ENCODE results near the gene STAC2. TPM values are rescaled to one million over a fixed set of nuclear protein-coding genes. Genes with fewer than 3 reads are reported as not detected.

STAC2 gene
- total and polyA plus RNA-seq, 9 of the 15 experiments (the other 6 are each of a cell fraction or from before 2014, with no cell fraction given) = not detected

GRCh38 chr17:39165178-39165840 lies 60.4 kb downstream of the STAC2 start:
- no peak overlapping the region for H3K4me3 ChIP-seq
- no TSS peak for BruUV-seq (replicated peaks)
- H3K27ac ChIP-seq (ENCODE audit: extremely low read depth, low read depth, low read length) = no peak overlapping the region
- H3K4me1 ChIP-seq (replicated peaks in 1 of 2; ENCODE audit: control insufficient read depth in 2 of 2, insufficient read depth in 2 of 2, low read length in 2 of 2) = peaks cover 5 to 19% of the 10 kb centered on the region in 2 experiments; a peak in 3 of 5 replicates
- in situ Hi-C loops (cut with MboI) (no loop called here), intact Hi-C loops (cut with micrococcal nuclease) (no loop called here)
- H3K4me2 ChIP-seq (ENCODE audit: insufficient read depth, low read length) = peak overlapping the region; percentile 70; the same call in 1 of the 2 replicates
- H4K20me1 ChIP-seq (replicated peaks; ENCODE audit: control insufficient read depth, insufficient read depth, low read length) = no peaks in the 10 kb centered on the region
- TF ChIP-seq KLF16 (IDR thresholded peaks at IDR 0.05) (no peak), POLR2B (IDR thresholded peaks at IDR 0.05; ENCODE audit: low read depth, partially characterized antibody) (no peak), ZNF239 (CRISPR knock-in tag; IDR thresholded peaks at IDR 0.05) (no peak), JUNB (CRISPR knock-in tag; conservative IDR thresholded peaks at IDR 0.05) (no peak), ZNF124 (CRISPR knock-in tag; IDR thresholded peaks at IDR 0.05) (no peak), ZNF717 (CRISPR knock-in tag; IDR thresholded peaks at IDR 0.05) (no peak), ARNT (IDR thresholded peaks at IDR 0.05) (no peak), FOXK1 (CRISPR knock-in tag; IDR thresholded peaks at IDR 0.05; ENCODE audit: borderline replicate concordance) (no peak), ZNF507 (tag; conservative IDR thresholded peaks at IDR 0.05) (no peak), BACH1 (tag; IDR thresholded peaks at IDR 0.05) (no peak), ZNF41 (CRISPR knock-in tag; conservative IDR thresholded peaks at IDR 0.05) (no peak), HSF4 (CRISPR knock-in tag; IDR thresholded peaks at IDR 0.05; ENCODE audit: borderline replicate concordance) (no peak)
- POLR2A ChIA-PET = interaction anchor here (0.5 to 1.4 kb wide), 9 partner anchors 9 to 277 kb away, joined by 3 to 14 read pairs (median 3); partner anchors contain the start of gene PLXDC1
- peak overlapping the region; percentile 75 for H2AFZ ChIP-seq (ENCODE audit: low read depth, low read length)
- no peaks in the 10 kb centered on the region for H3K9me1 ChIP-seq (ENCODE audit: control insufficient read depth, insufficient read depth, low read length)
- no peaks in the 10 kb centered on the region for H3K79me2 ChIP-seq (ENCODE audit: control insufficient read depth, insufficient read depth, low read length)
- ATAC-seq (no peak), DNase-seq (ENCODE audit: extremely low read depth in 1 of 4, low spot score in 3 of 4) (no peak), FAIRE-seq (no peak)
- 57% methylated on average over 29 of the region's 51 CpGs for WGBS (ENCODE audit: insufficient coverage, low coverage, missing lambda C conversion rate)
- H3K9me3 ChIP-seq (replicated peaks; ENCODE audit: control insufficient read depth, insufficient read depth, low read depth, low read length) = no peaks in the 10 kb centered on the region
- CTCF ChIA-PET (ENCODE audit: low intra/inter-chr PET ratio) = no interaction called here
- H3K36me3 ChIP-seq (ENCODE audit: control insufficient read depth, insufficient read depth, low read length) = no peaks in the 10 kb centered on the region
- H3K27me3 ChIP-seq (ENCODE audit: control insufficient read depth in 2 of 2, insufficient read depth in 2 of 2, low read length in 2 of 2) = peaks cover 0 to 6% of the 10 kb centered on the region in 2 experiments; a peak in 2 of 5 replicates
- peak overlapping the region in 1 of 2 experiments; percentile 62; a peak in 1 of 4 replicates for H3K9ac ChIP-seq (ENCODE audit: insufficient read depth in 1 of 2, low read depth in 2 of 2, low read length in 2 of 2)

Data from K562 (cell line).